RWPE2 (cell line): ENCODE data around the gene MYO1B.

ENCODE experiments used
- ATAC-seq: fragments of 200-7000 bp; cut with Tn5 transposase; 3 replicates; pipeline ENCODE4 v1.9.1; 2021; ENCODE audit warnings: low read depth
- DNase-seq: peaks from one replicate; pipeline ENCODE4 v3.0.0-alpha.2; 2020; ENCODE audit warnings: low spot score
- H3K27ac ChIP-seq: fragments of 450-650 bp; 2 replicates; pipeline ENCODE4 v1.5.1; 2017; ENCODE audit warnings: mild to moderate bottlenecking; ENCODE audit not compliant: poor library complexity, severe bottlenecking
- H3K27me3 ChIP-seq: fragments of 250-450 bp; sonication (Bioruptor Pico); 2 replicates; pipeline ENCODE4 v1.5.1; 2021; ENCODE audit warnings: mild to moderate bottlenecking, moderate library complexity; ENCODE audit not compliant: insufficient read depth, poor library complexity, severe bottlenecking
- H3K36me3 ChIP-seq: fragments of 250-450 bp; sonication (Bioruptor Pico); 2 replicates; pipeline ENCODE4 v1.5.1; 2020; ENCODE audit warnings: low read depth, mild to moderate bottlenecking, moderate library complexity
- H3K4me1 ChIP-seq: fragments of 250-450 bp; sonication (Bioruptor Pico); 2 replicates; pipeline ENCODE4 v1.5.1; 2021; ENCODE audit warnings: mild to moderate bottlenecking, moderate library complexity; ENCODE audit not compliant: insufficient read depth, poor library complexity, severe bottlenecking
- H3K4me3 ChIP-seq: fragments of 250-450 bp; sonication (Bioruptor Pico); 2 replicates; pipeline ENCODE4 v1.5.1; 2021; ENCODE audit warnings: mild to moderate bottlenecking, moderate library complexity; ENCODE audit not compliant: severe bottlenecking
- H3K9me3 ChIP-seq: fragments of 250-450 bp; sonication (Bioruptor Pico); 2 replicates; pipeline ENCODE4 v1.5.1; 2021; ENCODE audit warnings: mild to moderate bottlenecking, moderate library complexity; ENCODE audit not compliant: severe bottlenecking
- CTCF ChIP-seq: fragments of 450-650 bp; IDR thresholded peaks from one replicate; pipeline ENCODE4 v1.5.1; 2017; ENCODE audit warnings: mild to moderate bottlenecking, moderate library complexity; ENCODE audit not compliant: poor library complexity, severe bottlenecking

Gene MYO1B

GRCh38 chr2:191415101-191415500 is 169.9 kb downstream of the MYO1B start:
- ATAC-seq (no peak), DNase-seq (no peak)
- no peaks in the 10 kb centered on the region for H3K27me3 ChIP-seq
- no peak overlapping the region for H3K4me3 ChIP-seq
- H3K36me3 ChIP-seq: peaks cover 96% of the 10 kb centered on the region
- H3K4me1 ChIP-seq: no peaks in the 10 kb centered on the region
- H3K9me3 ChIP-seq: no peaks in the 10 kb centered on the region
- H3K27ac ChIP-seq: no peak overlapping the region
- TF ChIP-seq CTCF: no peak

GRCh38 chr2:191415858-191416257 is 170.7 kb downstream of the MYO1B start:
- TF ChIP-seq CTCF: no peak
- Histone ChIP-seq H3K27me3 (no peaks in the 10 kb centered on the region), H3K27ac (no peak overlapping the region), H3K4me1 (no peaks in the 10 kb centered on the region), H3K4me3 (no peak overlapping the region), H3K36me3 (peaks cover 96% of the 10 kb centered on the region), H3K9me3 (no peaks in the 10 kb centered on the region)
- no peak for DNase-seq
- ATAC-seq: no peak

GRCh38 chr2:191417746-191418145 is 172.5 kb downstream of the MYO1B start:
- DNase-seq (no peak), ATAC-seq (no peak)
- H3K36me3 ChIP-seq: peaks cover 96% of the 10 kb centered on the region
- H3K27ac ChIP-seq: no peak overlapping the region
- no peak overlapping the region for H3K4me3 ChIP-seq
- no peaks in the 10 kb centered on the region for H3K9me3 ChIP-seq
- no peak for TF ChIP-seq CTCF
- no peaks in the 10 kb centered on the region for H3K4me1 ChIP-seq
- no peaks in the 10 kb centered on the region for H3K27me3 ChIP-seq

- no peak for TF ChIP-seq CTCF
- Histone ChIP-seq H3K4me3 (no peak overlapping the region), H3K27ac (no peak overlapping the region), H3K27me3 (no peaks in the 10 kb centered on the region), H3K36me3 (peaks cover 85% of the 10 kb centered on the region), H3K4me1 (no peaks in the 10 kb centered on the region), H3K9me3 (no peaks in the 10 kb centered on the region)
- ATAC-seq (no peak), DNase-seq (no peak)
These were observed 176.7 kb downstream of the MYO1B start for GRCh38 chr2:191421950-191422349.

GRCh38 chr2:191427031-191427430 is 181.8 kb downstream of the MYO1B start:
- peak; percentile 19; the same call in 1 of the 3 replicates for ATAC-seq
- Histone ChIP-seq H3K36me3 (peaks cover 38% of the 10 kb centered on the region), H3K27ac (no peak overlapping the region), H3K4me3 (no peak overlapping the region), H3K27me3 (no peaks in the 10 kb centered on the region), H3K9me3 (no peaks in the 10 kb centered on the region), H3K4me1 (no peaks in the 10 kb centered on the region)
- DNase-seq: no peak
- TF ChIP-seq CTCF: no peak
